HUES6 (cell line): Measurements from ENCODE around the gene SLC37A1.

Experiments
- H3K27ac ChIP-seq: 2 replicates; pipeline ENCODE4 v1.7.0; 2013; ENCODE audit warnings: low read depth, mild to moderate bottlenecking, low read length, inconsistent platforms
- H3K27me3 ChIP-seq: 2 replicates; pipeline ENCODE4 v1.6.1; 2013; ENCODE audit warnings: low read length; ENCODE audit not compliant: control insufficient read depth, insufficient read depth
- H3K36me3 ChIP-seq: 2 replicates; pipeline ENCODE4 v1.6.1; 2013; ENCODE audit warnings: low read length; ENCODE audit not compliant: control insufficient read depth, insufficient read depth
- H3K4me1 ChIP-seq: 2 replicates; pipeline ENCODE4 v1.6.1; 2013; ENCODE audit warnings: low read length; ENCODE audit not compliant: control insufficient read depth, insufficient read depth
- H3K4me3 ChIP-seq: 2 replicates; pipeline ENCODE4 v1.5.1; 2013; ENCODE audit warnings: low read depth, low read length
- H3K9ac ChIP-seq: one replicate; pipeline ENCODE4 v1.6.1; 2013; ENCODE audit warnings: mild to moderate bottlenecking, low read length
- H3K9me3 ChIP-seq: 2 replicates; pipeline ENCODE4 v1.6.1; 2013; ENCODE audit warnings: low read depth, low read length; ENCODE audit not compliant: control insufficient read depth, insufficient read depth

The SLC37A1 gene

GRCh38 chr21:42591170-42591869, 77.7 kb downstream of the SLC37A1 start:
- H3K4me3 ChIP-seq: no peak overlapping the region
- H3K27ac ChIP-seq: no peak overlapping the region
- 0 out of 2 replicates have a peak, but pooled peaks cover 2% of the 10 kb centered on the region for H3K9me3 ChIP-seq
- H3K4me1 ChIP-seq: peaks cover 12% of the 10 kb centered on the region
- H3K36me3 ChIP-seq: no peaks in the 10 kb centered on the region
- peaks cover 6% of the 10 kb centered on the region; the same call in 1 of the 2 replicates for H3K27me3 ChIP-seq
- no peak overlapping the region for H3K9ac ChIP-seq

- Histone ChIP-seq H3K4me3 (no peak overlapping the region), H3K27me3 (peaks cover 6% of the 10 kb centered on the region; the same call in 1 of the 2 replicates), H3K27ac (no peak overlapping the region), H3K36me3 (no peaks in the 10 kb centered on the region), H3K9ac (no peak overlapping the region), H3K9me3 (0 out of 2 replicates have a peak, but pooled peaks cover 2% of the 10 kb centered on the region), H3K4me1 (peaks cover 12% of the 10 kb centered on the region)
Measured at GRCh38 chr21:42592156-42592820, 78.6 kb downstream of the SLC37A1 start.

- Histone ChIP-seq H3K36me3 (no peaks in the 10 kb centered on the region), H3K9me3 (peaks cover 6% of the 10 kb centered on the region; the same call in 1 of the 2 replicates), H3K4me3 (no peak overlapping the region), H3K27ac (no peak overlapping the region), H3K27me3 (peaks cover 6% of the 10 kb centered on the region; the same call in 1 of the 2 replicates), H3K4me1 (peaks cover 12% of the 10 kb centered on the region), H3K9ac (no peak overlapping the region)
Measured at GRCh38 chr21:42593007-42593814, 79.6 kb downstream of the SLC37A1 start.

GRCh38 chr21:42594616-42595282, 81.1 kb downstream of the SLC37A1 start:
- H3K4me1 ChIP-seq: peaks cover 12% of the 10 kb centered on the region
- peaks cover 11% of the 10 kb centered on the region; the same call in 1 of the 2 replicates for H3K9me3 ChIP-seq
- no peak overlapping the region for H3K4me3 ChIP-seq
- H3K9ac ChIP-seq: no peak overlapping the region
- H3K27me3 ChIP-seq: peaks cover 6% of the 10 kb centered on the region; the same call in 1 of the 2 replicates
- no peak overlapping the region for H3K27ac ChIP-seq
- no peaks in the 10 kb centered on the region for H3K36me3 ChIP-seq

- no peak overlapping the region for H3K27ac ChIP-seq
- no peak overlapping the region for H3K9ac ChIP-seq
- no peak overlapping the region for H3K4me3 ChIP-seq
- peaks cover 12% of the 10 kb centered on the region for H3K4me1 ChIP-seq
- no peaks in the 10 kb centered on the region for H3K36me3 ChIP-seq
- peaks cover 6% of the 10 kb centered on the region; the same call in 1 of the 2 replicates for H3K27me3 ChIP-seq
- H3K9me3 ChIP-seq: peaks cover 11% of the 10 kb centered on the region; the same call in 1 of the 2 replicates
Measured at GRCh38 chr21:42595283-42596187, 81.9 kb downstream of the SLC37A1 start.

GRCh38 chr21:42596657-42597056, 83.0 kb downstream of the SLC37A1 start:
- no peak overlapping the region for H3K27ac ChIP-seq
- H3K9me3 ChIP-seq: peaks cover 11% of the 10 kb centered on the region; the same call in 1 of the 2 replicates
- H3K4me1 ChIP-seq: peaks cover 12% of the 10 kb centered on the region
- no peaks in the 10 kb centered on the region for H3K36me3 ChIP-seq
- H3K27me3 ChIP-seq: peaks cover 6% of the 10 kb centered on the region; the same call in 1 of the 2 replicates
- no peak overlapping the region for H3K4me3 ChIP-seq
- H3K9ac ChIP-seq: no peak overlapping the region

- H3K27me3 ChIP-seq: peaks cover 1% of the 10 kb centered on the region; the same call in 1 of the 2 replicates
- no peaks in the 10 kb centered on the region for H3K36me3 ChIP-seq
- peaks cover 11% of the 10 kb centered on the region; the same call in 1 of the 2 replicates for H3K9me3 ChIP-seq
- peaks cover 4% of the 10 kb centered on the region for H3K4me1 ChIP-seq
- no peak overlapping the region for H3K27ac ChIP-seq
- no peak overlapping the region for H3K4me3 ChIP-seq
- H3K9ac ChIP-seq: no peak overlapping the region
Measured at GRCh38 chr21:42597487-42598158, 84.0 kb downstream of the SLC37A1 start.

GRCh38 chr21:42598159-42598735, 84.6 kb downstream of the SLC37A1 start:
- H3K27me3 ChIP-seq: no peaks in the 10 kb centered on the region
- H3K27ac ChIP-seq: no peak overlapping the region
- H3K36me3 ChIP-seq: no peaks in the 10 kb centered on the region
- H3K4me3 ChIP-seq: no peak overlapping the region
- H3K9me3 ChIP-seq: peaks cover 11% of the 10 kb centered on the region; the same call in 1 of the 2 replicates
- H3K9ac ChIP-seq: no peak overlapping the region
- H3K4me1 ChIP-seq: no peaks in the 10 kb centered on the region

- Histone ChIP-seq H3K9me3 (peaks cover 19% of the 10 kb centered on the region; the same call in 1 of the 2 replicates), H3K9ac (no peak overlapping the region), H3K4me3 (no peak overlapping the region), H3K36me3 (no peaks in the 10 kb centered on the region), H3K4me1 (no peaks in the 10 kb centered on the region), H3K27ac (no peak overlapping the region), H3K27me3 (no peaks in the 10 kb centered on the region)
Measured at GRCh38 chr21:42599486-42599885, 85.8 kb downstream of the SLC37A1 start.
